GM21786 (cell line): ENCODE results near the gene C1orf74.

Experiments
- ATAC-seq: cut with Tn5 transposase; IDR thresholded peaks from one replicate; pipeline ENCODE4 v1.9.1; 2021; ENCODE audit not compliant: unreplicated experiment

C1orf74 gene

DNA sequence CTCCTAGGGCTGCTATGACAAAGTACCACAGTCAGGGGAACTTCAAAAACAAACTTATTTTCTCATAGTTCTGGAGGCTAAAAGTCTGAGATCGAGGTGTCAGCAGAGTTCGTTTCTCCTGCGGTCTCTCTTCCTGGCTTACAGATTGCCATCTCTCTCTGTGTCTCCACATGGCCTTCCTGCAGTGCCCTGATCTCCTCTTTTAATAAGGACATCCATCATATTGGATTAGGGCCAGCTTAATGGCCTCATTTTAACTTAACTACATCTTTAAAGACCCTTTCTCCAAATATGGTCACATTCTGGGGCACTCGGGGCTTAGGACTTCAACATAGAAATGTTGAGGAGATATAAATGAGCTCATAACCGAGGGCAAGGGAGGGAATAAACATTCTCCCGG is 12.2 kb downstream of the C1orf74 start:
- ATAC-seq: no peak

DNA sequence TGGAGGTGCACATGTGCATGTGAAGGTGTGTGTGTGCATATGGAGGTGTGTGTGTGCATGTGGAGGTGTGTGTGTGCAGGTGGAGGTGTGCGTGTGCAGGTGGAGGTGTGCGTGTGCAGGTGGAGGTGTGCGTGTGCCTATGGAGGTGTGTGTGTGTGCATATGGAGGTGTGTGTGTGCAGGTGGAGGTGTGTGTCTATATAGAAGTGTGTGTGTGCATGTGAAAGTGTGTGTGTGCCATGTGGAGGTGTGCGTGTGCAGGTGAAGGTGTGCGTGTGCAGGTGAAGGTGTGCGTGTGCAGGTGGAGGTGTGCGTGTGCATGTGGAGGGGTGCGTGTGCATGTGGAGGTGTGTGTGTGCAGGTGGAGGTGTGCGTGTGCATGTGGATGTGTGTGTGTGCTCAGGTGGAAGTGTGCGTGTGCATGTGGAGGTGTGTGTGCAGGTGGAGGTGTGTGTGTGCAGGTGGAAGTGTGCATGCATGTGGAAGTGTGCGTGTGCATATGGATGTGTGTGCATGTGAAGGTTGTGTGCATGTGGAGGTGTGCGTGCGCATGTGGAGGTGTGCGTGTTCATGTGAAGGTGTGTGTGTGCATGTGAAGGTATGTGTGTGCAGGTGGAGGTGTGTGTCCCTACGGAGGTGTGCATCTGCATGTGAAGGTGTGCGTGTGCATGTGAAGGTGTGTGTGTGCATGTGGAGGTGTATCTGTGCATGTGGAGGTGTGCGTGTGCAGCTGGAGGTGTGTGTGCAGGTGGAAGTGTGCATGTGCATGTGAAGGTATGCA is 13.5 kb downstream of the C1orf74 start:
- no peak for ATAC-seq

DNA sequence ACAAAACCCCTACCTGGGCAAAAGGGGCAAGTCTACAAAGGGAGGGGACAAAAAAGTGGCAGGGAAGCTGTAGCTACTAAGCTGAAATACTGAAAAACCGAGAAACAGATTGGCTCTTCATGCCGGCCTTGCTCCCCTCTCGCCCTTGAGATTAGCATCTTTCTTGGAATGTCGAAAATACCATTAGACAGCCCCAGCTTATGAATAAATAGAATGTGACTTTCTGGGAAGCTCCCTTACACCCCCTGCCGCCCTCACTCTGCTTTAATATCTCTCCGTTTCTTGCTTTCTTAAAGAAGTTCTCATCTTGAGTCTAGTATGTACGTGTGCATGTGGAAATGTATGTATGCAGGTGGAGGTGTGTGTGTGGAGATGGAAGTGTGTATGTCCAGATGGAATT is 14.4 kb downstream of the C1orf74 start:
- no peak for ATAC-seq

DNA sequence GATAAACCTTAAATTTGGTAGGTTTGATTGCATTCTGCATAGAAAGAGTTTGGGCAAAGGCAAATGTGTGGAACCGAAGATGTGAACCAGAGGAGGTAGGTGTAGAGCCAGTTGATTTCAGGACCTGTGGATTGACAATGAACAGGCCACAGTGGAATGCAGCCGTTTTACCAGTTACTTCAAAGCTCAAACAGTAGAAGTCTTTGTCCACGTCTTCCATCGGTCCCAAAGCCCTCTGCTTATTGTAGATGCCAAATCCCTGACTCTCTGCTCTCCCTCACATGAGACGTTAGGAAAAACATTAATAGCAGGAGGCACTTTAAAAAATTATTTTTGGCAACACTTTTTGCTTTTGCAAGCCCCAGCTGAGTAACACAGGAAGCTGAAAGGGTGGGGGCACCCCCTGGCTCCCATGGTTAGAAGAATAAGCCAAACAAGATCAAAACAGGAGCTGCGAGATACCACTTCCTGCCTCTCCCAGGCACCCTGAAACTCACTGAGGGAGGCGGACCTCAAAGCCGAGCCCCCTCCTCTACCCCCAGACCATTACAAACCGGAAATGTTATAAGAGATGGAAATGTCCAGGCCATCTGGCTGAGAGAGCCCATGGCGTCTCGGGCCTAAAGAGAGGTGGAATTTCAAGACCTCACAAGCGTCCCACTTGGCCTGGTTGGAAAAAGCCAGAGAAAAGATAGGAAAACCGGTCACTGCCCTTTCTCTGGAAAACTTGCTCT is 15.0 kb downstream of the C1orf74 start:
- peak; percentile 83 for ATAC-seq

DNA sequence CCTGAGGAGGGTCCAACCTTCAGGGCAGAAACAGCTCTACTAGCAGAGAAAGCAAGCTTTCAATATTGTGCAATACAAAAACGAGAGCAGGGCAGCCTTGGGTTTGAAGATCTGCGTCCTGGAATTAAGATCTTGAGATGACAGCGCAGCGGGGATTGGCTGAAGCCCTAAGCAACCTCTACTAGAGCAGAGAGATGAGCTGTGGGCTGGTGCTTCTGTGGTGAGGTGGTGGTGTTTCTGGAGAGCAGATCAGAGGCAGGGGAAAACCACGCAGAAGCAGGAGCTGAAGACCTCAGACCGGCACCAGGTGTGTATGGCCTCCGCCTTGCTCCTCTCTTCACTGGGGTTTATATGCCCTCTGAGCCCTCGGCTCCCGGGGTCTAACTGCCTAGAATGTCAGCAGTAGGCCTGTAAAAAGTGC is 16.0 kb downstream of the C1orf74 start:
- peak; percentile 84 for ATAC-seq

DNA sequence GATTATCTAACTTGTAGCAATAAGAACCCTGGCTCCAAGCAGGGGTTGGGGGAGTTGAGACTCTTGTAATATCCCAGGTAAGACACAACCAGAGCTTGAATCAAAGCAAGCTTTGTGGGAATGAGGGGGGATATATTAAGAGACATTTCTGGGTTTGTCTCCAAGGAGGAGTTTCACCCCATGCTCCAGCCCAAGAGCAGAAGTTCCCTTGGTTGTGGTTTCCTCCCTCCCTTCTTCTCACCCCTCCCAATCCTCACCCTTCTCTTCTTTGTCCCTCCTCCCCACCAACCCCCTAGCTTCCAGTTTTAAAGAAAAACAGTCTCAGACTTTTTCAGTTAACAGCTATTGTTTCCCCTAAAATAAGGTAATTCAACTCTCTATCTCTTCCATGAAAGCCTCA is 16.7 kb downstream of the C1orf74 start:
- ATAC-seq: no peak

DNA sequence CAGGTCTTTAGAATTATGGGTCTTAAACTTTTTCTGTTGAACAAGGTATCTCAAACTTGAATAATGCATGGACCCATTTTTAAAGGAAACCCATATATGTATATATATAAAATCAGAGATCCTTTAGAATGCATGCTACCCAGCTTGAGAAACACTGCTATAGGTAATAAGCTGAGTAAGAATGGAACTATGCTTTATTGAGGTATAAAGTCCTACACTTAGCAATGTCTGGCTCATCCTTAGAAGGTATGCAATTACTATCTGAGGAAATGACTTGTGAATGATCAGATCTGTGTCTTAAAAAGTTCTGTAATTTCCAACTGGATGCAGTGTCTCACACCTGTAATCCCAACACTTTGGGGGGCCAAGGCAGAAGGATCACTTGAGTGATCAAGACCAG is 17.3 kb downstream of the C1orf74 start:
- no peak for ATAC-seq

DNA sequence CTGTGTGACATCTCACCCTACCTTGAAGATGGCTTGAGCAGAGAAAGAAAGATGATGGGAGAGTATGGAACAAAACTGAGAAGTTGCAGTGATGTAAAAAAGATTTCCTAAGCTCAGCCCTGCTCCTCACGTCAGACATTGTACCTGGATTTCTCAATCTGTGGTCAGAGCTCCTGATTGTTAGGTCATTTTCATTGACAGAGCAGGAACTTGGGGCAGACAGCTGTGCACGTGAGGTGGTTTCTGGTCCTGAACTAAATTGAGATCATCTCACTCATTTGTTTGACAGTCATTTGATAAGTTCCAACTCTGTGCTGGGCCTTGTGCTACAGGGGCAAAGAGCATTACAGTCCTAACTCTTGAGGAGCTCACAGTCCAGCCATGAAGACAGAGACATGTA is 18.3 kb downstream of the C1orf74 start:
- ATAC-seq: no peak

DNA sequence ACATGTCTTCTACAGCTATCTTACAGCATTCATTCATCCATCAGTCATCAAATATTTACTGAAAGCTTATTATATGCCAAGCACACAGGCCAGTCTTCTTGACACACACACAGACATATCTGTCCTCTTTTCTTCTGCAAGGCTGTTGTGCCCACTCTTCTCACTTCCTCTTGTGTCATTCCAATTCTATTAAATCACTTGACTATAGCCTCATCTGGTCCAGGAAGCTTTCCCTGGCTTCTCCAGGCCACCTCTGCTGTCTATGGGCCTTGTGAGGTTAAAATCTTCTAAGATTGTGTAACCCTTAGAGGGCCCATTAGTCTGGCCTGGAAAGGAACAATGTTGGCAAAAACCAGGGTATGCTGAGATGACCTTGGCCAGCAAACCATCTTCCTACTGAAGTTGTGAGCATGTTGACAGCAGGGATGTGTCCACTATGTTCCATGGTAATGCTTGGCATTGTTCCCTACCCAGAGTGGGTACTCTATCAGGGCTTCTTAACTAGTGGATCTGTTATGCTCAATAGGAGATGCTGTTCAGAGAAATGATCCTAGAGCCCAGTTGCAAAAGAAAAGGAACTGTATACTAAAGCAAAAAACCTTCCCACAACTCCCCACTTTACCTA is 23.2 kb downstream of the C1orf74 start:
- no peak for ATAC-seq

DNA sequence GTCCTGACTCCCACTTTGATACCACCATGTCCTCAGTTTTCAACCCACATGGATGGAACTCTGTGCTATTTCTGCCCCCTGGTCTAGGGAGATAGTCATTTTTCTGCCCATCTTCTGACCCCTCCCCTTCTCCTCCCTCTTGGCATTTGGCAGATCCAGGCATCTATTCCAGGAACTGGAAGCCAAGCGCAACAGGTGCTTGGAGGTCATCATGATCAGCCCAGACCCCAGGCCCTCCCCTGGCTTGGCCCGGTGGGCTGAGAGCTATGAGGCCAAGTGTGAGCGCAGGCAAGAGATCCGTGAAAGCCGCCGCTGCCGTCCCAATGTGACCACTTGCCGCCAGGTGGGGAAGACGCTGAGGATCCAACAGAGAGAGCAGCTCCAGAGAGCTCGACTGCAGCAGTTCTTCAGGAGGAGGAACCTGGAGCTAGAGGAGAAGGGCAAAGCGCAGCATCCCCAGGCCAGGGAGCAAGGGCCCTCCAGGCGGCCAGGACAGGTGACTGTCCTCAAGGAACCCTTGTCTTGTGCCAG is 24.5 kb downstream of the C1orf74 start:
- ATAC-seq: no peak

DNA sequence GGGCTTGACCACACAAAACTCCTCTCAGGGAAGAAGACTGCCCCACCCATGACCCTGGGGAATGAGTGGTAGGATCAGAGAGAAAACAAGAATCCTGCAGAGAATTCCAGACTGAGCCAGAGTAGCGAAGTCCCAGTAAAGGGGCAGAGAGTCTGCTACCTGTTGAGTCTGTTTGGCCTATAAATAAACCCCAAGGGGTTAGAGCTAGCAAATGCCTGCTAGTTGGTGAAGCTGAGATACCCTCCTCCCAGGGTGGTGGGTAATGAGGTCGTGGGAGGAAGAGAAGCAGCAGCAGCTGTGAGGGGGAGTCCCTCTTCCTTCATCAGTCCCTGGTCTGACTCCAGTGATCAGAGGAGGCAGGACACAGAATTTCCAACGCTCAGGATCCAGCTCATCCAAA is 26.0 kb downstream of the C1orf74 start:
- no peak for ATAC-seq

DNA sequence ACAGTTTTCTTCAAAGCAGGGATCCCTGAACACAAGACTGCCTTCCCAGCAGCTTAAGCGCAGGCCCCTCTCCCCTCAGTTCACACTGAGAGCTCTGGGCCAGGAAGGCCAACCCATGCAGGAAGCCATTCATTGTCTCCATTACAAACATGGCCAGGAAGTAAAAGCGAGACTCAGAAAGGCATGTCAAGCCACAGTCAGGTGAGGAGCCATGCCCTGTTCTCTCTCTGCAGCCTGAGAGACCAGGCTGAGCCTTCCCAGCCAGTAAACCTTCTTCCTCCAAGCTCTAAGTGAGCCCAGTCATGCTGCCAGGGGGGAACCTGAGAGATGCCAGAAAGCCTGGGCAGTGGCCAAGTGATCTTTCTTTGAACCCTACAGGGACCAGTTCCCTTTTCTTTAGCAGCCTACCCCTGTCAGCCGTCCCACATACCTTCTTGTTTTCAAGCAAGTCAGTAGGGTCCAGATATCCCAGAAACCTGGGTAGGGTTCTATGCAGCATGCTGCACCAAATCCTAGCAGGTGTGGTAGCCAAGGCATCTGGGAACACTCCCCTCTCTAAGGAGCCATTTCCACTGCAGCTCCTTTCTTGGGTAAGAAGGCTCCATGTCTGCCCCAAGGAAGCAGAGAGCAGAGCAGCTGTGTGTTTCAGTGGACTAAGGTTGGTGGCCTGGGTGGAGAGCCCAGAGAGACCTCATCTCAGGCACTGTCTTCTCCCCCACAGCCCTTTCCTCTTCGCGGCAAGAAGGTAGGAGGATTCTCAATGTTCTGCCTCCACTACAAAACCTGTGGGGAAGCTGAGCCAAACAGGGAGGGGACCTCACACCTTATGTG is 27.5 kb downstream of the C1orf74 start:
- ATAC-seq: peak; percentile 33

DNA sequence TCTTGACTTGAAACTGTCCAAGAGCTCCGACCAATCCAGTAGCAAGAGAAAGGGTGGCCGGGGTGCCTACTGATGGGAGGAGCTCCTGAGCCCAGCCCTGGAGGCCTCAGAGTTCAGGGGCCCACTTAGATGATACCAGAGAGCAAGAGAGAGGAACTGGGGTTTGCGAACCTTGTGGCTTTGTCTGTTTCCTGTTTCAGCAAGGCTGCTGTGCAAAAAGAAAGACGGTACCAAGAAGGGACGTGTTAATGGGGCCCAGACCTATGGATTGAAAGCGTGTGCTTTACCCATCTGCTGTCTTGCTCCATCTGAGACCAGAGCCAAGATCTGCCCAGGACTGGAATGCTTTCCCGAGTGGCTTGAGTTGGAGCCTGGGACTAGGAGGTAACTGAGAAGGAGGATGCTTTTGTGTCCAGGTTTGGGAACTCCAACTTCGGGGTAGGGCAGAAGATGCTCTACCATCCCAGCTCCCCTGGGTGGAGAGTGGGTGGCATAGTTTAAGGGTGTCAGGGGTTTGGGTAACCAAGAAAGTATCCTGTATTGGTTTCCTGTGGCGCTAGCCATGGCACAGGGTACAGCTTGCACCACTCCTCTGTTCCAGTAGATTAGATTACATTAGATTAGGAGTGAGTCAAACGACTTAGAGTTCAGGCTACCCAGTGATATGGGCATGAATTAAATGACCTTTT is 28.3 kb downstream of the C1orf74 start, which contains the start of gene TRAF3IP3:
Gene TRAF3IP3, plus strand, starts transcription at position 128 of the 689 bp plus-strand sequence. CDS start 3,987 bp downstream, outside the sequence.
- peak; percentile 65 for ATAC-seq

DNA sequence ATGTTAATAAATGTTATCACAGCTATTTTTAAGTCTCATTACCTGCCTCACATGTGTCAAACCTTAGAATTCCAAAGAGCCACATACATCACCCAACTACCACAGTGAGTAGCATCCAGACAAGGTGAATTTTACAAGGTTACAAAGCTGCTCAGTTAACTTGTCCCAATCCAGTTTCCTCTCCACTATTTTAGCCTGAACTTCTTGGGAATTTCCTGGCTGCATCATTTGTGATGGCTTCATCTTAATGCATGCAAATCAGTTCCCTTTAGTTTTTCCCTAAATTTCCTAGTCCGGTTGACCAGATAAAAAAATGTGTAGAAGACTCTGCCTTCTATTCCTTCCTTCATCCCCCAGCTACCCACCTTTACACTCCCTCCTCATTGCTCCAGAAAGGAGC is 29.1 kb downstream of the C1orf74 start:
- no peak for ATAC-seq

DNA sequence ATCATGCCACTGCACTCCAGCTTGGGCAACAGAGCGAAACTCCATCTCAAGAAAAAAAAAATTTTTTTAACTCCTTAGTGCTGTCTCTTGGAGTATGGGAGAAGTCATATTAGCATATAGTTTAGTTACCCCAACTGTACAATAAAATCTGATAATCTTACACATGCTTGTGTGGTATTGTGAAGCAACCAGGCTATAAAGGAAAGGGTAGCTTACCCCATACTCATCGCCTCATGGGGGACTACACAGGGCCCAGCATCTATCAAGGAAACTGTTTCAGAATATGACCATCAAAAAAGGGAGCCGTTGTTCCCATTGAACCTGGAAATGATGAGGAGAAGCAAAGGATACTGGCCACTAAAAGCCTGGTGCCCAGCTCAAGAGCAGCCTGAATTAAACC is 31.5 kb downstream of the C1orf74 start:
- ATAC-seq: no peak

DNA sequence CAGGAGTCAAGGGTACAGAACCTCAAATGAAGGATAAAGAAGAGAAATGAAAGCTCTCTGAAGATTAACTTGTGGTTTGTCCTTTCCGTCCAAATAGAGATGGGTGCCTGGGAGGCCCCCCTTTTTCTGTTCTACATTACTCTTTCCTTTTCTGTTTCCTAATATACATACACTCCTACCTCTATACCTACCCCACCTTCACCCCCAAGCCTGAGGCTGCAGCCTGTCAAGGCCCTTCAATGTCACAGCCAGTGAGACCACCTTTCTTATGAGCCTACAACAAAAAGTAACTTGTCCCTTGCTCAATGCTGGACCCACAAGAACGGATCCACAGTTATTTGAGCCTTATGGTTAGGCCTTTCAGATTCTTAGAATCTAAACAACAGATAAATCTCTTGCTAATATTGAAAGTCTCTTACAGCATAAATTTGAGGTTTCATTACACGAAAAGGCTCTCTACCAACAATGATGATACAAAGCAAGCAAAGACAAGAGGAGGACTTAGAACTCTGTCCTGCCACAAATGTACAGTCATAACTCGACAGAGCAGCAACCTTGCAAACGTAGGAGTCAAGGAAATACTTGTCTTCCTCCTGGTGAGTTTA is 32.6 kb downstream of the C1orf74 start:
- ATAC-seq: peak; percentile 43

DNA sequence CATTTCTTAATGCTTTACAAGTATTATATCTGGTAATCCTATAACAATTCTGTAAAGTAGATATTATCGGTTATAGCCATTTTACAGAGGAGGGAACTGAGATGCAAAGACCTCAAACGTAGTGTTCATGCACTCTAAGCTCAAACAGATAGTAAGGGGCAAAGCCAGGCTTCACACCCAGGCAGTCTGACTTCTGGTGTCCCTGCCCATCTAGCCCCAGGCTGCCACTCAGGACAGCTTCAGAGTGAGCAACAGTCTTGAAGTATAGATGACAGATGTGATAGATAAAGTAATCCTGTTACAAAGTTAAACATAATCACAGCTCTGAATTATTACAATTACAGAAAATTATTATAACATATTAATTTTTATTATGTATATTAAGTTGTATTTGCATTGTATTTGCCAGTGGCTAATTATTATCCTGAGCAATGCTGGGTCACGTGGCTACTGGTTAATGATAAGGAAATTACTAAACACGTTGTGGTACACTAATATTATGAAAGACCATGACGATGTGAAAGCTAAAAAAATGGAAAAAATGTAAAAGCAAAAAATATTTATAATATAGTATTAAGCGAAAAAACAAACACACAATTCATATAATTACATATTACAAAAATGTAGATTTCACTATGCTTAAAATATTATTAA is 34.6 kb downstream of the C1orf74 start:
- ATAC-seq: no peak

DNA sequence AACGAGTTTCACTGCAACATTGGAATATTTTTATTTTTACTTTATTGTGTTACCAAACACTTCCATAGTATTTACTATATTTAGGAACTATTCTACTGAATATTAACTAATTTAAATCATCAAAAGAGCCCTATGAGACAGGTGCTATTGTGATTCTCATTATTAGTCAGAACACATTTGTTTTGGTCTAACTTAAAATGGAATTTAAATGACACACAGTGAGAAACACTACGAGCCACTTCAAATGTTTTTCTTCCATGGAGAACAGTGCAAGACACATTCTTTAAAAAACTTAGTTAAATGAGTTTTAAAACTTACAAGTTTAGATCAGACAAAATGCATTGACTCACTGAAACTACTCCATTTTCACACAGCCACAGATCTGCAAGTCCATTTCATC is 35.2 kb downstream of the C1orf74 start:
- no peak for ATAC-seq

DNA sequence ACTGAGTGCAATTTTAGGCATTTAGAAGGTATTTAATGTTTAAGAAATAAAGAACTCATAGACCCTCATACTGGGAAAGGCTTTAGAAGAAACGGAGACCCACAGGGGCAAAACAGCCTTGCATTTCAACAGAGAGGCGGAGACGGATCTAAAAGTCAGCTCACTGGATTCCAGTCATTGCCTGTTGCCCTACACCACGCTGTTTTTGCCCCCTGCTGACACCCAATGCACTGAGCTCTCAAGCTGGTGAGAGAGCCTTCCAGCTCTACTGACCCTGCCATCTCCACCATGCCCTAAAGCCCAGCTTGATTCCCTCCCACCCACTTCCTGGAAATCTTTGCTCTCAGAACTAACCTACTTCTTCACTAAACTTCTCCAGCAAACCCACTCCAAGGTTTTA is 35.7 kb downstream of the C1orf74 start:
- no peak for ATAC-seq
